SK-N-SH treated with all-trans-retinoic acid at 6 μM for 48 hours (cell line): ENCODE measurements around the gene TXNDC16.
"Not testable (repeated sequence)": the region's sequence is repeated elsewhere in the genome, so short reads cannot be mapped to it uniquely, and the experiment has no call there.

ENCODE experiments used
- ATAC-seq: fragments of 200-7000 bp; cut with Tn5 transposase; 3 replicates; pipeline ENCODE4 v1.9.1; 2020; ENCODE audit warnings: mild to moderate bottlenecking, moderate library complexity
- ARNTL ChIP-seq: fragments of 450-650 bp; formaldehyde crosslinking; IDR thresholded peaks from 2 replicates; pipeline ENCODE4 v1.5.0; 2020; ENCODE audit warnings: low read depth, mild to moderate bottlenecking, moderate library complexity, borderline replicate concordance
- CREB5 ChIP-seq: fragments of 250-450 bp; sonication (Bioruptor Pico); IDR thresholded peaks from 2 replicates; pipeline ENCODE4 v1.5.1; 2020; ENCODE audit warnings: low read depth, mild to moderate bottlenecking, moderate library complexity
- CSDC2 ChIP-seq: fragments of 250-450 bp; sonication (Bioruptor Pico); IDR thresholded peaks from 2 replicates; pipeline ENCODE4 v1.5.0; 2020; ENCODE audit warnings: mild to moderate bottlenecking, moderate library complexity
- ESRRG ChIP-seq: fragments of 250-450 bp; sonication (Bioruptor Pico); IDR thresholded peaks from 2 replicates; pipeline ENCODE4 v1.6.1; 2021; ENCODE audit warnings: mild to moderate bottlenecking
- GLIS3 ChIP-seq: fragments of 250-450 bp; sonication (Bioruptor Pico); IDR thresholded peaks from 2 replicates; pipeline ENCODE4 v1.5.0; 2020; ENCODE audit warnings: mild to moderate bottlenecking, moderate library complexity
- OSR1 ChIP-seq: fragments of 250-450 bp; sonication (Bioruptor Pico); IDR thresholded peaks from 2 replicates; pipeline ENCODE4 v1.8.0; 2022; ENCODE audit warnings: moderate library complexity, mild to moderate bottlenecking, inconsistent platforms
- PATZ1 ChIP-seq: fragments of 250-450 bp; sonication (Bioruptor Pico); IDR thresholded peaks from 2 replicates; pipeline ENCODE4 v1.8.0; 2020; ENCODE audit warnings: mild to moderate bottlenecking, moderate library complexity, borderline replicate concordance
- POU6F1 ChIP-seq: fragments of 250-450 bp; sonication (Bioruptor Pico); IDR thresholded peaks from 2 replicates; pipeline ENCODE4 v1.8.0; 2021; ENCODE audit warnings: low read depth, mild to moderate bottlenecking, moderate library complexity, borderline replicate concordance
- RARB ChIP-seq: fragments of 250-450 bp; sonication (Bioruptor Pico); IDR thresholded peaks from 2 replicates; pipeline ENCODE4 v1.8.0; 2021; ENCODE audit warnings: mild to moderate bottlenecking, moderate library complexity
- SNAI2 ChIP-seq: fragments of 250-450 bp; sonication (Bioruptor Pico); IDR thresholded peaks from 2 replicates; pipeline ENCODE4 v1.5.0; 2020; ENCODE audit warnings: mild to moderate bottlenecking, moderate library complexity
- TCF4 ChIP-seq: fragments of 250-450 bp; sonication (Bioruptor Pico); IDR thresholded peaks from 2 replicates; pipeline ENCODE4 v1.8.0; 2021; ENCODE audit warnings: mild to moderate bottlenecking, moderate library complexity, borderline replicate concordance
- TOX ChIP-seq: fragments of 250-450 bp; sonication (Bioruptor Pico); IDR thresholded peaks from 2 replicates; pipeline ENCODE4 v1.8.0; 2021; ENCODE audit warnings: mild to moderate bottlenecking, moderate library complexity, borderline replicate concordance
- TSHZ2 ChIP-seq: fragments of 250-450 bp; sonication (Bioruptor Pico); IDR thresholded peaks from 2 replicates; pipeline ENCODE4 v1.5.0; 2020; ENCODE audit warnings: mild to moderate bottlenecking, moderate library complexity
- ZC3H10 ChIP-seq: fragments of 250-450 bp; sonication (Bioruptor Pico); IDR thresholded peaks from 2 replicates; pipeline ENCODE4 v1.5.1; 2021; ENCODE audit warnings: mild to moderate bottlenecking, moderate library complexity
- ZFP30 ChIP-seq: fragments of 450-650 bp; formaldehyde crosslinking; IDR thresholded peaks from 2 replicates; pipeline ENCODE4 v1.5.0; 2022; ENCODE audit warnings: mild to moderate bottlenecking, moderate library complexity
- ZNF70 ChIP-seq: fragments of 450-650 bp; formaldehyde crosslinking; IDR thresholded peaks from 2 replicates; pipeline ENCODE4 v1.5.0; 2020; ENCODE audit warnings: mild to moderate bottlenecking, moderate library complexity
- ZNF8 ChIP-seq: fragments of 450-650 bp; formaldehyde crosslinking; IDR thresholded peaks from 2 replicates; pipeline ENCODE4 v1.5.0; 2020; ENCODE audit warnings: mild to moderate bottlenecking, moderate library complexity

The TXNDC16 gene

GRCh38 chr14:52473557-52473956, 78.7 kb downstream of the TXNDC16 start:
- TF ChIP-seq ESRRG (CRISPR knock-in tag) (no peak), TOX (no peak), CREB5 (CRISPR knock-in tag) (no peak), ZNF70 (CRISPR knock-in tag) (no peak), ZC3H10 (CRISPR knock-in tag) (no peak)
- ATAC-seq, result peak; percentile 65

- no peak for TF ChIP-seq POU6F1 (CRISPR knock-in tag)
- ATAC-seq, result no peak
Measured at GRCh38 chr14:52472728-52473127, 79.6 kb downstream of the TXNDC16 start.

- not testable (repeated sequence) for ATAC-seq
Measured at GRCh38 chr14:52472251-52472650, 80.1 kb downstream of the TXNDC16 start.

- no peak for ATAC-seq
- TF ChIP-seq TCF4 (CRISPR knock-in tag) (no peak), RARB (CRISPR knock-in tag) (no peak), CREB5 (CRISPR knock-in tag) (no peak), TSHZ2 (CRISPR knock-in tag) (no peak), PATZ1 (CRISPR knock-in tag) (no peak), ESRRG (CRISPR knock-in tag) (no peak), GLIS3 (no peak), ZNF70 (CRISPR knock-in tag) (no peak), ZFP30 (CRISPR knock-in tag) (no peak)
Measured at GRCh38 chr14:52467515-52468266, 84.6 kb downstream of the TXNDC16 start.

- ATAC-seq, result no peak
- TF ChIP-seq RARB (CRISPR knock-in tag) (no peak), ZFP30 (CRISPR knock-in tag) (no peak), POU6F1 (CRISPR knock-in tag) (no peak), ZNF8 (CRISPR knock-in tag) (no peak), ZNF70 (CRISPR knock-in tag) (no peak), SNAI2 (CRISPR knock-in tag) (no peak), OSR1 (no peak), TCF4 (CRISPR knock-in tag) (no peak), ARNTL (CRISPR knock-in tag) (no peak), TOX (no peak), GLIS3 (no peak), CSDC2 (CRISPR knock-in tag) (no peak), TSHZ2 (CRISPR knock-in tag) (no peak)
Measured at GRCh38 chr14:52464175-52464574, 88.1 kb downstream of the TXNDC16 start.
